CD4-positive, CD25-positive, alpha-beta regulatory T cell (primary cell): ENCODE results near the gene MTHFD2. TPM values are rescaled to one million over a fixed set of nuclear protein-coding genes. Genes with fewer than 3 reads are reported as not detected.

Experiments used
- ATAC-seq, 2 donors: fragments of 150-1000 bp; cut with Tn5 transposase; one replicate each; pipeline ENCODE4 v1.10.0; 2021; ENCODE audit warnings: low read depth in 2 of 2, moderate number of reproducible peaks in 2 of 2, moderate library complexity in 1 of 2
- DNase-seq, 3 donors: peaks; one replicate each; pipeline versions ENCODE4 v3.0.0 to v3.0.0-alpha.2; 2012 to 2022; ENCODE audit warnings: mixed read lengths in 1 of 3
- H3K27ac ChIP-seq: one replicate; pipeline ENCODE4 v1.7.0; 2013; ENCODE audit warnings: mild to moderate bottlenecking, low read length; ENCODE audit not compliant: insufficient read depth, poor library complexity, severe bottlenecking
- H3K27me3 ChIP-seq: one replicate; pipeline ENCODE4 v1.7.0; 2013; ENCODE audit warnings: low read length; ENCODE audit not compliant: control insufficient read depth, insufficient read depth
- H3K36me3 ChIP-seq: one replicate; pipeline ENCODE4 v1.7.0; 2013; ENCODE audit warnings: mild to moderate bottlenecking, low read length, moderate library complexity; ENCODE audit not compliant: control insufficient read depth, insufficient read depth
- H3K4me1 ChIP-seq: 2 replicates; pipeline ENCODE4 v1.7.0; 2013; ENCODE audit warnings: mild to moderate bottlenecking, low read length; ENCODE audit not compliant: insufficient read depth, control insufficient read depth, poor library complexity, severe bottlenecking
- H3K4me3 ChIP-seq: one replicate; pipeline ENCODE4 v1.7.0; 2013; ENCODE audit warnings: low read depth, mild to moderate bottlenecking, low read length, moderate library complexity
- H3K9me3 ChIP-seq, 2 experiments: 1 replicate in 1 of 2; 2 replicates in 1 of 2; pipeline ENCODE4 v1.7.0; 2013; ENCODE audit warnings: low read length in 2 of 2, mild to moderate bottlenecking in 1 of 2, moderate library complexity in 1 of 2; ENCODE audit not compliant: control insufficient read depth in 2 of 2
- H3K27ac Mint-ChIP-seq, 3 donors: one replicate each; pipeline ENCODE4 v1.8.0; 2020 to 2022; ENCODE audit warnings: mild to moderate bottlenecking in 3 of 3, mixed read lengths in 3 of 3, moderate library complexity in 2 of 3
- H3K27me3 Mint-ChIP-seq: one replicate; pipeline ENCODE4 v1.8.0; 2022; ENCODE audit warnings: mild to moderate bottlenecking, mixed read lengths
- H3K36me3 Mint-ChIP-seq: one replicate; pipeline ENCODE4 v1.8.0; 2020; ENCODE audit warnings: mixed read lengths
- H3K4me1 Mint-ChIP-seq, 4 donors: one replicate each; pipeline ENCODE4 v1.8.0; 2020 to 2022; ENCODE audit warnings: mixed read lengths in 4 of 4, mild to moderate bottlenecking in 1 of 4
- H3K4me3 Mint-ChIP-seq, 4 donors: one replicate each; pipeline ENCODE4 v1.8.0; 2020 to 2022; ENCODE audit warnings: mild to moderate bottlenecking in 4 of 4, mixed read lengths in 4 of 4, moderate library complexity in 3 of 4
- H3K9me3 Mint-ChIP-seq, 7 donors: one replicate each; pipeline ENCODE4 v1.8.0; 2020 to 2022; ENCODE audit warnings: mixed read lengths in 7 of 7, mild to moderate bottlenecking in 3 of 7, moderate library complexity in 2 of 7
- polyA plus RNA-seq, 4 donors: library from polyadenylated mRNA; unstranded; fragments of 300-500 nt; fragmentation: Illumina TruSeq; gene quantifications; one replicate each; pipeline ENCODE4 v1.2.3, GENCODE V29; 2021
- total RNA-seq: library from RNA; stranded (reverse); gene quantifications from one replicate; pipeline ENCODE4 v1.2.3, GENCODE V29; 2022

Gene MTHFD2
- total and polyA plus RNA-seq, 5 donors from 2014 or later: 18.5 to 48.1 (median 28.0) TPM

GRCh38 chr2:74249406-74250122, 51.1 kb downstream of the MTHFD2 start:
- Histone ChIP-seq H3K36me3 (no peaks in the 10 kb centered on the region), H3K27ac (no peak overlapping the region), H3K4me3 (no peak overlapping the region), H3K27me3 (no peaks in the 10 kb centered on the region), H3K9me3 (no peaks in the 10 kb centered on the region), H3K4me1 (no peaks in the 10 kb centered on the region)
- Mint-ChIP-seq H3K9me3 (no peaks in the 10 kb centered on the region), H3K4me1 (peaks cover 0 to 4% (median 0%) of the 10 kb centered on the region in 4 donors), H3K36me3 (peaks cover 30% of the 10 kb centered on the region), H3K27ac (no peak overlapping the region), H3K27me3 (peaks cover 5% of the 10 kb centered on the region), H3K4me3 (no peak overlapping the region)
- no peak for DNase-seq
- no peak for ATAC-seq

- no peaks in the 10 kb centered on the region for H3K36me3 ChIP-seq
- Mint-ChIP-seq H3K4me3 (no peak overlapping the region), H3K4me1 (peaks cover 0 to 4% (median 0%) of the 10 kb centered on the region in 4 donors), H3K27me3 (peaks cover 5% of the 10 kb centered on the region), H3K36me3 (peaks cover 30% of the 10 kb centered on the region), H3K27ac (peak overlapping the region in 1 of 3 donors; percentile 48), H3K9me3 (no peaks in the 10 kb centered on the region)
- no peak overlapping the region for H3K27ac ChIP-seq
- ATAC-seq: peak; percentile 44 to 57
- H3K27me3 ChIP-seq: no peaks in the 10 kb centered on the region
- no peak overlapping the region for H3K4me3 ChIP-seq
- no peaks in the 10 kb centered on the region for H3K4me1 ChIP-seq
- peak; percentile 37 to 78 (median 56) for DNase-seq
- H3K9me3 ChIP-seq: no peaks in the 10 kb centered on the region
Observed at GRCh38 chr2:74250189-74250631, 51.8 kb downstream of the MTHFD2 start.

GRCh38 chr2:74252036-74252435, 53.6 kb downstream of the MTHFD2 start:
- H3K4me1 Mint-ChIP-seq: peaks cover 0 to 4% (median 0%) of the 10 kb centered on the region in 4 donors
- Histone ChIP-seq H3K9me3 (no peaks in the 10 kb centered on the region), H3K4me1 (no peaks in the 10 kb centered on the region), H3K27me3 (no peaks in the 10 kb centered on the region), H3K27ac (no peak overlapping the region), H3K4me3 (no peak overlapping the region), H3K36me3 (no peaks in the 10 kb centered on the region)
- peak overlapping the region in 2 of 3 donors; percentile 60 to 63 for H3K27ac Mint-ChIP-seq
- peaks cover 31% of the 10 kb centered on the region for H3K36me3 Mint-ChIP-seq
- H3K4me3 Mint-ChIP-seq: no peak overlapping the region
- no peaks in the 10 kb centered on the region for H3K9me3 Mint-ChIP-seq
- DNase-seq (no peak), ATAC-seq (no peak)
- H3K27me3 Mint-ChIP-seq: peaks cover 3% of the 10 kb centered on the region

GRCh38 chr2:74252862-74253261, 54.4 kb downstream of the MTHFD2 start:
- Histone ChIP-seq H3K27me3 (no peaks in the 10 kb centered on the region), H3K36me3 (no peaks in the 10 kb centered on the region), H3K9me3 (no peaks in the 10 kb centered on the region), H3K4me3 (no peak overlapping the region), H3K27ac (no peak overlapping the region), H3K4me1 (no peaks in the 10 kb centered on the region)
- ATAC-seq: no peak
- no peaks in the 10 kb centered on the region for H3K27me3 Mint-ChIP-seq
- H3K9me3 Mint-ChIP-seq: no peaks in the 10 kb centered on the region
- peaks cover 29% of the 10 kb centered on the region for H3K36me3 Mint-ChIP-seq
- H3K4me1 Mint-ChIP-seq: peaks cover 0 to 4% (median 0%) of the 10 kb centered on the region in 4 donors
- no peak for DNase-seq
- no peak overlapping the region for H3K4me3 Mint-ChIP-seq
- peak overlapping the region in 1 of 3 donors; percentile 60 for H3K27ac Mint-ChIP-seq

GRCh38 chr2:74253306-74253970, 55.0 kb downstream of the MTHFD2 start:
- Histone ChIP-seq H3K9me3 (no peaks in the 10 kb centered on the region), H3K27me3 (no peaks in the 10 kb centered on the region), H3K4me3 (no peak overlapping the region), H3K36me3 (no peaks in the 10 kb centered on the region), H3K27ac (no peak overlapping the region), H3K4me1 (no peaks in the 10 kb centered on the region)
- Mint-ChIP-seq H3K27ac (peak overlapping the region in 1 of 3 donors; percentile 60), H3K4me3 (no peak overlapping the region), H3K36me3 (peaks cover 28% of the 10 kb centered on the region), H3K9me3 (no peaks in the 10 kb centered on the region), H3K27me3 (no peaks in the 10 kb centered on the region), H3K4me1 (peaks cover 0 to 4% (median 0%) of the 10 kb centered on the region in 4 donors)
- no peak for ATAC-seq
- DNase-seq: no peak

- no peaks in the 10 kb centered on the region for H3K27me3 ChIP-seq
- no peak overlapping the region for H3K4me3 Mint-ChIP-seq
- ATAC-seq (no peak), DNase-seq (no peak)
- peak overlapping the region in 1 of 3 donors; percentile 79 for H3K27ac Mint-ChIP-seq
- peaks cover 25% of the 10 kb centered on the region for H3K36me3 Mint-ChIP-seq
- H3K4me1 Mint-ChIP-seq: peaks cover 0 to 4% (median 0%) of the 10 kb centered on the region in 4 donors
- H3K36me3 ChIP-seq: no peaks in the 10 kb centered on the region
- H3K4me3 ChIP-seq: no peak overlapping the region
- no peak overlapping the region for H3K27ac ChIP-seq
- H3K9me3 Mint-ChIP-seq: no peaks in the 10 kb centered on the region
- H3K4me1 ChIP-seq: no peaks in the 10 kb centered on the region
- no peaks in the 10 kb centered on the region for H3K9me3 ChIP-seq
- H3K27me3 Mint-ChIP-seq: no peaks in the 10 kb centered on the region
Observed at GRCh38 chr2:74253971-74254310, 55.5 kb downstream of the MTHFD2 start.

- Mint-ChIP-seq H3K4me1 (no peaks in the 10 kb centered on the region), H3K4me3 (no peak overlapping the region), H3K27ac (no peak overlapping the region), H3K27me3 (no peaks in the 10 kb centered on the region), H3K9me3 (no peaks in the 10 kb centered on the region), H3K36me3 (peaks cover 33% of the 10 kb centered on the region)
- Histone ChIP-seq H3K27ac (no peak overlapping the region), H3K27me3 (no peaks in the 10 kb centered on the region), H3K4me3 (no peak overlapping the region), H3K36me3 (no peaks in the 10 kb centered on the region), H3K9me3 (no peaks in the 10 kb centered on the region), H3K4me1 (no peaks in the 10 kb centered on the region)
- no peak for ATAC-seq
- DNase-seq: no peak
Observed at GRCh38 chr2:74255660-74256213, 57.3 kb downstream of the MTHFD2 start.
